K562 (cell line): Measurements from ENCODE around the gene PGLYRP4. TPM values are rescaled to one million over a fixed set of nuclear protein-coding genes. Genes with fewer than 3 reads are reported as not detected.
A peak's percentile ranks its signal among the peaks of the same experiment; 100 is the strongest.

Experiments used
- CREM ChIP-seq: IDR thresholded peaks from 2 replicates; pipeline ENCODE4 v1.6.1; 2014; ENCODE audit warnings: antibody characterized with exemption, low read depth
- E2F6 ChIP-seq, 2 experiments: IDR thresholded peaks; 2 replicates each; pipeline ENCODE4 v1.6.1; 2011; ENCODE audit warnings: borderline replicate concordance in 1 of 2, control low read depth in 1 of 2, low read depth in 1 of 2, low read length in 1 of 2, mild to moderate bottlenecking in 1 of 2, mixed read lengths in 1 of 2, moderate library complexity in 1 of 2; ENCODE audit not compliant: insufficient read depth in 1 of 2, insufficient read length in 1 of 2, poor library complexity in 1 of 2, severe bottlenecking in 1 of 2; ENCODE audit errors: extremely low read depth in 1 of 2
- EP300 ChIP-seq: IDR thresholded peaks from 2 replicates; pipeline ENCODE4 v1.6.1; 2012; ENCODE audit warnings: low read length, improper control_type of control experiment
- ETS2 ChIP-seq: IDR thresholded peaks from 2 replicates; pipeline ENCODE4 v1.6.1; 2016; ENCODE audit warnings: borderline replicate concordance, missing genetic modification characterization, mild to moderate bottlenecking, moderate library complexity, missing compliant biosample characterization; ENCODE audit not compliant: poor library complexity, severe bottlenecking
- EZH2 ChIP-seq: IDR thresholded peaks from 2 replicates; pipeline ENCODE4 v1.6.1; 2012; ENCODE audit warnings: low read depth, mild to moderate bottlenecking, inconsistent platforms, low read length, borderline replicate concordance
- FOXK2 ChIP-seq, 2 experiments: fragments of 450-650 bp; IDR thresholded peaks in 1 of 2; conservative IDR thresholded peaks in 1 of 2; 2 replicates each; pipeline ENCODE4 v1.6.1; 2016; ENCODE audit warnings: low read depth in 2 of 2, mild to moderate bottlenecking in 1 of 2
- HDAC1 ChIP-seq, 2 experiments: fragments of 450-650 bp; IDR thresholded peaks; 2 replicates each; pipeline ENCODE4 v1.6.1; 2016 to 2017; ENCODE audit warnings: inconsistent platforms in 1 of 2, mild to moderate bottlenecking in 1 of 2, moderate library complexity in 1 of 2
- MCM2 ChIP-seq: fragments of 450-650 bp; IDR thresholded peaks from 2 replicates; pipeline ENCODE4 v1.6.1; 2017; ENCODE audit warnings: low read depth, mild to moderate bottlenecking
- MLLT1 ChIP-seq, 2 experiments: fragments of 450-650 bp; IDR thresholded peaks; 2 replicates each; pipeline ENCODE4 v1.6.1; 2016
- NEUROD1 ChIP-seq: fragments of 150-350 bp; IDR thresholded peaks from 2 replicates; pipeline ENCODE4 v1.6.1; 2014; ENCODE audit warnings: borderline replicate concordance, low read length, low read depth; ENCODE audit not compliant: partially characterized antibody
- PHF21A ChIP-seq: fragments of 450-650 bp; IDR thresholded peaks from 2 replicates; pipeline ENCODE4 v1.6.1; 2017; ENCODE audit warnings: low read depth, borderline replicate concordance
- RB1 ChIP-seq: fragments of 450-650 bp; IDR thresholded peaks from 2 replicates; pipeline ENCODE4 v1.6.1; 2017; ENCODE audit warnings: low read depth, mild to moderate bottlenecking
- RBM14 ChIP-seq: fragments of 200-400 bp; formaldehyde crosslinking; IDR thresholded peaks from 2 replicates; pipeline ENCODE4 v1.6.1; 2018; ENCODE audit warnings: low read depth, mild to moderate bottlenecking, low read length, moderate library complexity, borderline replicate concordance; ENCODE audit not compliant: insufficient read depth
- RCOR1 ChIP-seq, 2 experiments: IDR thresholded peaks; 2 replicates each; pipeline ENCODE4 v1.6.1; 2012; ENCODE audit warnings: low read depth in 2 of 2, low read length in 2 of 2, borderline replicate concordance in 1 of 2, improper control_type of control experiment in 1 of 2
- XRCC3 ChIP-seq: fragments of 450-650 bp; IDR thresholded peaks from 2 replicates; pipeline ENCODE4 v1.6.1; 2017; ENCODE audit warnings: mild to moderate bottlenecking, moderate library complexity
- YBX1 ChIP-seq: fragments of 450-650 bp; IDR thresholded peaks from 2 replicates; pipeline ENCODE4 v1.7.1; 2016; ENCODE audit warnings: mild to moderate bottlenecking
- ZBED1 ChIP-seq: IDR thresholded peaks from 2 replicates; pipeline ENCODE4 v1.6.1; 2014
- ZBTB17 ChIP-seq: fragments of 450-650 bp; formaldehyde crosslinking; IDR thresholded peaks from 2 replicates; pipeline ENCODE4 v1.4.0; 2020; ENCODE audit warnings: mild to moderate bottlenecking
- ZNF12 ChIP-seq: sonication (generic); formaldehyde crosslinking; IDR thresholded peaks from 2 replicates; pipeline ENCODE4 v1.4.0; 2020; ENCODE audit warnings: mild to moderate bottlenecking, missing genetic modification reagents
- ZNF644 ChIP-seq: fragments of 200-800 bp; sonication (Bioruptor generic); IDR thresholded peaks from 2 replicates; pipeline ENCODE4 v1.6.1; 2016; ENCODE audit warnings: low read depth, missing genetic modification characterization, missing compliant biosample characterization
- polyA plus RNA-seq, 8 experiments: library from polyadenylated mRNA; depleted of rRNA in 4 of 8; stranded (reverse) in 5 of 8; unstranded in 3 of 8; fragments of >200 nt; fragmentation: Nextera tagmentation in 2 of 8; fragmentation: Illumina TruSeq in 1 of 8; extraction: Ambion mirVana in 2 of 8; extraction: Trizol in 1 of 8; gene quantifications; 2 replicates each; pipeline versions ENCODE4 v1.2.1 to v1.2.3, GENCODE V29; 2011 to 2014; ENCODE audit warnings: inconsistent platforms in 1 of 8, missing spikeins in 1 of 8
- total RNA-seq, 7 experiments: library from RNA; depleted of rRNA in 6 of 7; stranded (reverse); fragments of >200 nt in 6 of 7; fragmentation: Illumina TruSeq in 2 of 7; extraction: Trizol in 2 of 7; gene quantifications; 2 replicates each; pipeline versions ENCODE4 v1.2.1 to v1.2.3, GENCODE V29; 2011 to 2021; ENCODE audit warnings: low replicate concordance in 1 of 7
- TF ChIP-seq, protein P1 (sequence below), 2 experiments: IDR thresholded peaks in 1 of 2; conservative IDR thresholded peaks in 1 of 2; 2 replicates each; pipeline ENCODE4 v1.6.1; 2016; ENCODE audit warnings: low read depth in 2 of 2, mild to moderate bottlenecking in 1 of 2, missing compliant biosample characterization in 1 of 2, missing genetic modification characterization in 1 of 2, moderate library complexity in 1 of 2

Gene PGLYRP4
- total and polyA plus RNA-seq, 9 of the 15 experiments (the other 6 are each of a cell fraction or from before 2014, with no cell fraction given) = 0.06 to 0.13 (median 0.11) TPM; not detected in 6

DNA sequence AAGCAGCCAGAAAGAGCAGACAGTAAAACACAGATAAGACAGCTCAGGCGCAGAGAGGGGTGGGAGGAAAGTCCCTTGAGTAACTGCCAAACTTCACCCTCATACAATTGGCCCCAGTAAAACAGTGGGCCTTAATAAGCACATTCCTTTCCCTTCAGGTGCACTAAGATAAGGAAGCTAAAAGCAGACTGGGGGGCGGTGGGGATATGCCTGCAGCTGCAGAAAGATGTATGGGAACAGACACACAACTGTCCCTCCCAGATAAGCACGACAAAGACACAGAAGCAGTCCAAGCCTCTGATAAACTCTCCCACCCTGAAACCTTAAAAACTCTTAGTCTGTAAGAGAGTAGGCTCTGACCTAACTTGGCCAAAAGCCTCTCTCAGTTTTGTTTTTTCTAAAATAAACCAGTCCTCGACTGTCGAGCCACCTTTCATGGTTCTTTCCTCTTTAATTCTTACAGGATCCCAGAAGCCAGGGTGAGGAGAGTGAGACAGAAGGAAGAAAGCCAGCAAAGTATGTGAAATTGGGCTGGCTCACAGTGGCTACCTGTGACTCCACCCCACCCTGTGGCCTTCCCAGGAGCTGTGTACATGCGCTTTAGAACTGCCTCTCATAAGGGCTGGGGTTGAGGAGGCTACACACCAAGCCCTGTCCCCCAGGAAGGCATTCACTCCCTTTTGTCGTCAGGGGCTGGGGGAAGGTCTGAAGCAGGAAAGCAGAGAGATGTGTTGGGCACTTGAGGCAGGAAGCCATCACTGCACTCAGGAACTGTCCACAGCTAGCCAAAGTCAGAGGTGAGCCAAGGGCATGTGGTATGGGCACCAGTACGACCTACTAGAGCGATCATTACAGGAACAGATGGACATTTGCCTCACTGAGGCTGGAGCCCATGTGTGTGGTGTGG lies 4.6 kb downstream of the PGLYRP4 start (continued):
- peak in 1 of 2 experiments; percentile 68; a peak in 2 of 4 replicates for TF ChIP-seq FOXK2 (conservative IDR thresholded peaks at IDR 0.05 in 1 of 2, IDR thresholded peaks at IDR 0.05 in 1 of 2; ENCODE audit: low read depth in 2 of 2)
- TF ChIP-seq, protein P1, sequence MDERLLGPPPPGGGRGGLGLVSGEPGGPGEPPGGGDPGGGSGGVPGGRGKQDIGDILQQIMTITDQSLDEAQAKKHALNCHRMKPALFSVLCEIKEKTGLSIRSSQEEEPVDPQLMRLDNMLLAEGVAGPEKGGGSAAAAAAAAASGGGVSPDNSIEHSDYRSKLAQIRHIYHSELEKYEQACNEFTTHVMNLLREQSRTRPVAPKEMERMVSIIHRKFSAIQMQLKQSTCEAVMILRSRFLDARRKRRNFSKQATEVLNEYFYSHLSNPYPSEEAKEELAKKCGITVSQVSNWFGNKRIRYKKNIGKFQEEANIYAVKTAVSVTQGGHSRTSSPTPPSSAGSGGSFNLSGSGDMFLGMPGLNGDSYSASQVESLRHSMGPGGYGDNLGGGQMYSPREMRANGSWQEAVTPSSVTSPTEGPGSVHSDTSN (CRISPR knock-in tag; IDR thresholded peaks at IDR 0.05; ENCODE audit: low read depth) = no peak
- TF ChIP-seq, protein P1 (tag; conservative IDR thresholded peaks at IDR 0.05; ENCODE audit: low read depth) = peak; percentile 97
- peak; percentile 99 for TF ChIP-seq ZNF644 (tag)
- TF ChIP-seq MLLT1 (IDR thresholded peaks at IDR 0.05) = peak; percentile 51 to 88; a peak in 2 of 4 replicates
- no peak for TF ChIP-seq RBM14
- TF ChIP-seq EP300 = peak; percentile 98
- TF ChIP-seq ZBED1 = peak; percentile 95
- TF ChIP-seq YBX1 = no peak
- peak; percentile 97 to 99 for TF ChIP-seq RCOR1 (IDR thresholded peaks at IDR 0.05; ENCODE audit: borderline replicate concordance in 1 of 2, low read depth in 2 of 2, low read length in 2 of 2)
- no peak for TF ChIP-seq MCM2
- TF ChIP-seq HDAC1 (IDR thresholded peaks at IDR 0.05) = peak; percentile 90 to 99; a peak in 2 of 4 replicates
- TF ChIP-seq ETS2 (tag) = no peak
- TF ChIP-seq CREM = peak; percentile 86
- peak; percentile 74; the same call in 1 of the 2 replicates for TF ChIP-seq ZBTB17 (CRISPR knock-in tag)
- TF ChIP-seq NEUROD1 = peak; percentile 69
- no peak for TF ChIP-seq E2F6 (IDR thresholded peaks at IDR 0.05; ENCODE audit: borderline replicate concordance in 1 of 2, extremely low read depth in 1 of 2, insufficient read depth in 1 of 2, insufficient read length in 1 of 2, low read depth in 1 of 2, low read length in 1 of 2, poor library complexity in 1 of 2, severe bottlenecking in 1 of 2)
- TF ChIP-seq ZNF12 = peak; percentile 42; the same call in 1 of the 2 replicates
- TF ChIP-seq PHF21A = peak; percentile 86; the same call in 1 of the 2 replicates
- TF ChIP-seq EZH2 = no peak
- TF ChIP-seq RB1 = peak; percentile 41; the same call in 1 of the 2 replicates
- no peak for TF ChIP-seq XRCC3
